Left ventricle myocardium inferior (tissue), 1 donor: Measurements from ENCODE around the gene LDB1. TPM values are rescaled to one million over a fixed set of nuclear protein-coding genes. Genes with fewer than 3 reads are reported as not detected.

Source experiments
- DNase-seq: peaks from one replicate; pipeline ENCODE4 v3.0.0-alpha.2; 2020
- H3K27ac ChIP-seq: fragments of 200-600 bp; replicated peaks from 2 replicates; pipeline ENCODE4 v1.8.0; 2021
- H3K27me3 ChIP-seq: fragments of 200-600 bp; 2 replicates; pipeline ENCODE4 v1.8.0; 2021; ENCODE audit warnings: low read depth
- H3K36me3 ChIP-seq: fragments of 200-600 bp; 2 replicates; pipeline ENCODE4 v1.8.0; 2021
- H3K4me1 ChIP-seq: fragments of 200-600 bp; 2 replicates; pipeline ENCODE4 v1.8.0; 2021
- H3K4me3 ChIP-seq: fragments of 200-600 bp; 2 replicates; pipeline ENCODE4 v1.8.0; 2021; ENCODE audit warnings: mild to moderate bottlenecking, moderate library complexity
- H3K9me3 ChIP-seq: fragments of 200-600 bp; replicated peaks from 2 replicates; pipeline ENCODE4 v1.8.0; 2021
- intact Hi-C: fragments of 100-400 bp; cut with micrococcal nuclease; formaldehyde crosslinking; loops from one replicate; pipeline ENCODE4 v1.11.0; 2022
- total RNA-seq: library from RNA; stranded (reverse); fragmentation: NEBNext Ultra II Directional; extraction: Animal tissue kit (Norgen Biotek cat#: 25700); gene quantifications from one replicate; pipeline ENCODE4 v1.2.1, GENCODE V29; 2021
- TF ChIP-seq, protein P1 (sequence below): fragments of 200-600 bp; IDR thresholded peaks from 2 replicates; pipeline ENCODE4 v1.8.0; 2021; ENCODE audit warnings: antibody characterized with exemption, mild to moderate bottlenecking, borderline replicate concordance
- donor health status: DM: no; HTN: yes; CAD: no; lungs with severe emphysema.

The LDB1 gene
- total RNA-seq, 1 donor from 2014 or later = 52.2 TPM

- Histone ChIP-seq H3K4me3 (no peak overlapping the region), H3K9me3 (no peaks in the 10 kb centered on the region), H3K4me1 (peaks cover 47% of the 10 kb centered on the region), H3K27ac (no peak overlapping the region), H3K36me3 (no peaks in the 10 kb centered on the region), H3K27me3 (no peaks in the 10 kb centered on the region)
- DNase-seq = no peak
- TF ChIP-seq, protein P1, sequence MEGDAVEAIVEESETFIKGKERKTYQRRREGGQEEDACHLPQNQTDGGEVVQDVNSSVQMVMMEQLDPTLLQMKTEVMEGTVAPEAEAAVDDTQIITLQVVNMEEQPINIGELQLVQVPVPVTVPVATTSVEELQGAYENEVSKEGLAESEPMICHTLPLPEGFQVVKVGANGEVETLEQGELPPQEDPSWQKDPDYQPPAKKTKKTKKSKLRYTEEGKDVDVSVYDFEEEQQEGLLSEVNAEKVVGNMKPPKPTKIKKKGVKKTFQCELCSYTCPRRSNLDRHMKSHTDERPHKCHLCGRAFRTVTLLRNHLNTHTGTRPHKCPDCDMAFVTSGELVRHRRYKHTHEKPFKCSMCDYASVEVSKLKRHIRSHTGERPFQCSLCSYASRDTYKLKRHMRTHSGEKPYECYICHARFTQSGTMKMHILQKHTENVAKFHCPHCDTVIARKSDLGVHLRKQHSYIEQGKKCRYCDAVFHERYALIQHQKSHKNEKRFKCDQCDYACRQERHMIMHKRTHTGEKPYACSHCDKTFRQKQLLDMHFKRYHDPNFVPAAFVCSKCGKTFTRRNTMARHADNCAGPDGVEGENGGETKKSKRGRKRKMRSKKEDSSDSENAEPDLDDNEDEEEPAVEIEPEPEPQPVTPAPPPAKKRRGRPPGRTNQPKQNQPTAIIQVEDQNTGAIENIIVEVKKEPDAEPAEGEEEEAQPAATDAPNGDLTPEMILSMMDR = no peak
- intact Hi-C loops = no loop called here
Observed at GRCh38 chr10:102069071-102069470, 51.1 kb downstream of the LDB1 start.

DNA sequence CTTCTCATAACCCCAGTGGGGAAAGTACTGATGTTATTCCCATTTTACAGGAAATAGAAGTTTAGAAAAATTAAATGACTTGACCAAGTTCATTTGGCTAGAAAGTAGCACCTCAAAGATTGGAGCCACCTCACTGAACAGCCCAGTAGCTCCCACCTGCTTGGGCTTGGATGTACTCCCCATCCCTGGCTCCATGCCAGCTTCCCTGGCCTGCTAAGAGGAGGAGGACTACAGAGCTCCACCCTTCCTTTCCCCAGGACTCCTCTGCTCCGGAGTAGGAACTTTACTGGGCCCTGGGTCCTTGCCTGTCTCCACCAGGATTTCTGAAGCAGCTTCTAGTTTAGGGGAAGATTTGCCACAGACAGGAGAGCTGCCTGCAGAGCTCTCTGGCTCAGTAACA, 52.0 kb downstream of the LDB1 start:
- TF ChIP-seq, protein P1 = no peak
- peaks cover 47% of the 10 kb centered on the region for H3K4me1 ChIP-seq
- H3K36me3 ChIP-seq = no peaks in the 10 kb centered on the region
- peak overlapping the region; percentile 10 for H3K27ac ChIP-seq
- H3K9me3 ChIP-seq = no peaks in the 10 kb centered on the region
- DNase-seq = no peak
- no peaks in the 10 kb centered on the region for H3K27me3 ChIP-seq
- intact Hi-C loops = no loop called here
- H3K4me3 ChIP-seq = no peak overlapping the region

DNA sequence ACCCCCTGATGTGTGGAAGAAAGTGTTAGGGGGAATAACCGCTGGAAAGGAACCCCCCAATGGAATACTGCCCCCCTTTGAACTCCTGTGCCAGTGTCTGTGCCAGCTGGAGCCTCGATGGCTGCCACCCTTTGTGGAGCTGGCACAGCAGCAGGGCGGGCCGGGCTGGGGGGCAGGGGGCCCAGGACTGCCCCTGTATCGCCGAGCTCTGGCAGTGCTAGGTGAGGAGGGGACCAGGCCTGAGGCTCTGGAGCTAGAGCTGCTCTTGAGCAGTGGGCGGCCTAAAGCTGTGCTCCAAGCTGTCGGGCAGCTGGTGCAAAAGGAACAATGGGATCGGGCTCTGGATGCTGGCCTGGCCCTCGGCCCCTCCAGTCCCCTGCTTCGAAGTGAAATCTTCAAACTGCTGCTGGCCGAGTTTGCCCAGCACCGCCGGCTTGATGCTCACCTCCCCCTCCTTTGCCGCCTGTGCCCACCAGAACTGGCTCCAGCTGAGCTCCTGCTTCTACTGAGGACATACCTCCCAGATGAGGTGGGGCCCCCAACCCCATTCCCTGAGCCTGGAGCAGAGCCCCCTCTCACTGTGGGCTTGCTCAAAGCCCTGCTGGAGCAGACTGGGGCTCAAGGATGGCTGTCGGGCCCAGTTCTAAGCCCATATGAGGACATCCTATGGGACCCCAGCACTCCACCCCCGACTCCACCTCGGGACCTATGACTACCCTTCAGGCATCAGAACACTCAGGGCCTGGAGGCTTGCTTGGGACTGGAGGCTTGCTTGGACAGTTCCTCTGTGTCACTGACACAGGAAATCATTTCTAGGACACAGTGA, 52.9 kb downstream of the LDB1 start:
- DNase-seq = no peak
- peaks cover 47% of the 10 kb centered on the region for H3K4me1 ChIP-seq
- no peaks in the 10 kb centered on the region for H3K9me3 ChIP-seq
- intact Hi-C loops = no loop called here
- TF ChIP-seq, protein P1 = no peak
- H3K36me3 ChIP-seq = no peaks in the 10 kb centered on the region
- peak overlapping the region; percentile 100 for H3K4me3 ChIP-seq
- H3K27ac ChIP-seq = no peak overlapping the region
- no peaks in the 10 kb centered on the region for H3K27me3 ChIP-seq

GRCh38 chr10:102066399-102067088, 53.6 kb downstream of the LDB1 start:
- no peak for DNase-seq
- intact Hi-C loops = no loop called here
- peak overlapping the region; percentile 100 for H3K4me3 ChIP-seq
- no peaks in the 10 kb centered on the region for H3K27me3 ChIP-seq
- H3K27ac ChIP-seq = peak overlapping the region; percentile 97
- peaks cover 47% of the 10 kb centered on the region for H3K4me1 ChIP-seq
- TF ChIP-seq, protein P1 = no peak
- no peaks in the 10 kb centered on the region for H3K36me3 ChIP-seq
- no peaks in the 10 kb centered on the region for H3K9me3 ChIP-seq

GRCh38 chr10:102065561-102066398, 54.4 kb downstream of the LDB1 start:
- Histone ChIP-seq H3K9me3 (no peaks in the 10 kb centered on the region), H3K4me1 (peaks cover 47% of the 10 kb centered on the region), H3K27me3 (no peaks in the 10 kb centered on the region), H3K27ac (peak overlapping the region; percentile 97), H3K36me3 (no peaks in the 10 kb centered on the region), H3K4me3 (peak overlapping the region; percentile 100)
- DNase-seq = peak; percentile 25
- TF ChIP-seq, protein P1 = no peak
- intact Hi-C loops = no loop called here
